ENCODE measurements around the gene ZNF488.

Gene ZNF488

DNA sequence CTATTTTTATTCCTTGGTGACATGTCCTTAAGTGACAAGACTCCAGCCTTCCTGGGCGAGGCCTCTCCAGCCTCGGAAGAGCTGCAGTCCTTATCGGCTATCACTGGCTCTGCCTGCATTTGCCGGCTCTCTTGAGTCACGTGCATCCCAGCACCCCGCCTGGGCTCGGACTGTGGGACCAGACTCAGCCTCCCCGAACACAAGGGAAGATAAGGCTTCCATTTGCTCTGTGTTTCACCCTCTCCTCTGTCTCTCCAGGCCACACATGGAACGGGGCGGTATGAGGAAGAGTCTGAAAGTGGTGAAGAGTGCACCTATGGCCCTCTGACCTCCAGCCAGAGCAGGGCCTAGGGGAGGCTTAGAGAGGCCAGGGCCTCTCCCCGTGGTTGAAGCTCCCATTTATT, 57.2 kb downstream of the ZNF488 start:
- no peak for FAIRE-seq

DNA sequence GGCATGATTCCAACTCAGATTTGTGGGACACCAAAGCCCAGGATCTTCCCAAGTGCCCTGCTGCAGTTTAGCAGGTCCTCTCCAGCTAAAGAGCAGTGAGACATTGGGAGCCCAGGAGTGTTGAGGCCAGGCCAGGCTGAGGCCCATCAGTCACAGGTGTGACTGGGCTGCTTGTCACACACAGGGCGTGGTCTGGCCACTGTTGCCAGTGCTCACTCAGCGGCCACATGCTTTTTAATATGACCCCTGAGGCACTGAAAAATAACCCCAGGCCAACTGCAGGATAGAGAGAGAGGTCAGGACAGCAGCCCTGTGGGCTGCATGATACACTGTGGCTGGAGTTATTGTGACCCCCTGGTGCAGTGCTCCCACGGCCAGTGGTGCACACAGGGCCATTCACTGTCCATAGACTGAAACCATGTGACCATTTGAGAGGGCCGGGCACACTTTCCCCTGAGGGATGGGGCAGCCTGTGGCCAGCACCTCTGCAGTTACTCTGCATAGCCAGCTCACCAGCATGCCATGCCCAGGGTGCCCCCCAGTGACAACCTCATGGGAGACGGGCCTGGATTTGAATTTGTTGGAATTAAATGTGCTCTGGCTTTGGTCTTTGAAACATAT, 57.7 kb downstream of the ZNF488 start:
- no peak for FAIRE-seq

DNA sequence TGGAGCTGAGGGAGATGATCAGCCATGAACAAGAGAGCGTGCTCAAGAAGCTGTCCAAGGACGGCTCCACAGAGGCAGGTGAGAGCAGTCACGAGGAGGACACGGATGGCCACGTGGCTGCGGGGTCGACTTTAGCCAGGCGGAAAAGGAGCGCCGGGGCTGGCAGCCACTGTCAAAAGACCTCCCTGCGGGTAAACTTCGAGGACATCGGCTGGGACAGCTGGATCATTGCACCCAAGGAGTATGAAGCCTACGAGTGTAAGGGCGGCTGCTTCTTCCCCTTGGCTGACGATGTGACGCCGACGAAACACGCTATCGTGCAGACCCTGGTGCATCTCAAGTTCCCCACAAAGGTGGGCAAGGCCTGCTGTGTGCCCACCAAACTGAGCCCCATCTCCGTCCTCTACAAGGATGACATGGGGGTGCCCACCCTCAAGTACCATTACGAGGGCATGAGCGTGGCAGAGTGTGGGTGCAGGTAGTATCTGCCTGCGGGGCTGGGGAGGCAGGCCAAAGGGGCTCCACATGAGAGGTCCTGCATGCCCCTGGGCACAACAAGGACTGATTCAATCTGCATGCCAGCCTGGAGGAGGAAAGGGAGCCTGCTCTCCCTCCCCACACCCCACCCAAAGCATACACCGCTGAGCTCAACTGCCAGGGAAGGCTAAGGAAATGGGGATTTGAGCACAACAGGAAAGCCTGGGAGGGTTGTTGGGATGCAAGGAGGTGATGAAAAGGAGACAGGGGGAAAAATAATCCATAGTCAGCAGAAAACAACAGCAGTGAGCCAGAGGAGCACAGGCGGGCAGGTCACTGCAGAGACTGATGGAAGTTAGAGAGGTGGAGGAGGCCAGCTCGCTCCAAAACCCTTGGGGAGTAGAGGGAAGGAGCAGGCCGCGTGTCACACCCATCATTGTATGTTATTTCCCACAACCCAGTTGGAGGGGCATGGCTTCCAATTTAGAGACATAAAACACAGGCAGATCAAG, 58.5 kb downstream of the ZNF488 start:
- FAIRE-seq, result no peak

DNA sequence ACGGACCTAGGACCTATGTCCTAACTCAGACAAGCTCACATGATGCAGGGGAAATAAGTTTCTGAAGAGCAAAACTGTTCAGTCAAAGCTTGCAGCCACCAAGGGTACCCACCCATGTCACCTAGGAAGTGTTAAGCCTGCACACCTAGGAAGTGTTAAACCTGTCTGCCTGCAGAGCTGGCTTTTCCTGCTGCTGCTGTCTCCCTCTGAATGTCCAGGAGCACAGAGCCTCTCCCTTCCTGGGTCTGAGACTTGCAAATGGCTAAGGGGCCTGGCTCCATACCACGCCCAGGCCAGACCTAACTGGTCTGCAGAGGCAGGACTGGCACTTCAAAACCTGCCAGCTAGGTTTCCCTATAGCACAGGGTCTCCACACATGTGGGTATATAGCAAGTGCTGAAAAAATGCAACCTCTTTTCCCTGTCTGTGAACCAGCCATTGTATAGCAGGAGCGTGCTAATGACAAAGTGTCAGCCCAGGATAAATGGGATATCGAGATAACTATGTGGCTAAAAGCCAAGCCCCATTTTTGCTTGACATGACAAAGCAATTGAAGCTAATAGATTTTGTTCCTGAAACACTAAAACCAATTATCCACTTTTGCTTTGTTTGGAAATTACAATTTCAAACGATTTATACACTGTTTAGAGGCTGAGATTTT, 60.3 kb downstream of the ZNF488 start:
- no peak for FAIRE-seq

DNA sequence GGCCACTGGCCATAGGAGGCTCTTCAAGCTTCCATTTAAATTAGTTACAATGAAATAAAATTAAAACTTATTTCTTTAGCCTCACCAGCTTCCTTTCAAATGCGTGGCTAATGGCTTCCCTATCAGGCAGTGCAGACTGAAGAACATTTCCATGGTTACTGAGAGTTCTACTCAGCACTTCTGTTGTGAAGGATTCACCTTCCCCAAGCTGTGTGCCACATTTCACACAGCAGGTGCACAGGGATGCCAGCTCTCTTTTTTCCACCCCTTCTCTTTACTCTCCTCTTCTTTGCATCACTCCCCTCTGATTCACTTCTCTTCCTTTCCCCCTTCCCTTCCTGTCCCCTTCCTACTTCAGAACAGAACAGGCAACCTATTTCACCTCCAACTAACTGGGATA, 61.0 kb downstream of the ZNF488 start:
- FAIRE-seq, result no peak

DNA sequence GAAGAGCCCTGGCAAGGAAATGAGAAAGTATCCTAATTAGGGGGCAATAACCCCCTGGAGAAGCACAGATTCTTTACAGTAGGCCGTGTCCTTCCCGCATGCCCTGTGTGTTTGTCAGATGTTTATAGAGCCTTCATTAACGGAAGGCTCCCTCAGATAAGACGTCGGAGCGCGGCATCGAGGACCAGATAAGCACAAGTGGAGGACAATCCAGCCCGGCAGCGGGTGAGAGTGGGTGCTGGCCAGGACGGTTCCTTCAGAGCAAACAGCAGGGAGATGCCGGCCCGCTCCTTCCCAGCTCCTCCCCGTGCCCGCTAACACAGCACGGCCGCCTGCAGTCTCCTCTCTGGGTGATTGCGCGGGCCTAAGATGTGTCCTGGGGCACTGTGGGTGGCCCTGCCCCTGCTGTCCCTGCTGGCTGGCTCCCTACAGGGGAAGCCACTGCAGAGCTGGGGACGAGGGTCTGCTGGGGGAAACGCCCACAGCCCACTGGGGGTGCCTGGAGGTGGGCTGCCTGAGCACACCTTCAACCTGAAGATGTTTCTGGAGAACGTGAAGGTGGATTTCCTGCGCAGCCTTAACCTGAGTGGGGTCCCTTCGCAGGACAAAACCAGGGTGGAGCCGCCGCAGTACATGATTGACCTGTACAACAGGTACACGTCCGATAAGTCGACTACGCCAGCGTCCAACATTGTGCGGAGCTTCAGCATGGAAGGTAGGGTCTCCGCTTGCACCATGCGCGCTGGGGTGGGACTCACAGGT, 61.6 kb downstream of the ZNF488 start, which contains the start of gene GDF2:
GDF2 (plus strand) TSS at position 155 of the 762 bp plus-strand sequence; CDS start at position 370, 215 bp downstream.
- FAIRE-seq, result no peak

DNA sequence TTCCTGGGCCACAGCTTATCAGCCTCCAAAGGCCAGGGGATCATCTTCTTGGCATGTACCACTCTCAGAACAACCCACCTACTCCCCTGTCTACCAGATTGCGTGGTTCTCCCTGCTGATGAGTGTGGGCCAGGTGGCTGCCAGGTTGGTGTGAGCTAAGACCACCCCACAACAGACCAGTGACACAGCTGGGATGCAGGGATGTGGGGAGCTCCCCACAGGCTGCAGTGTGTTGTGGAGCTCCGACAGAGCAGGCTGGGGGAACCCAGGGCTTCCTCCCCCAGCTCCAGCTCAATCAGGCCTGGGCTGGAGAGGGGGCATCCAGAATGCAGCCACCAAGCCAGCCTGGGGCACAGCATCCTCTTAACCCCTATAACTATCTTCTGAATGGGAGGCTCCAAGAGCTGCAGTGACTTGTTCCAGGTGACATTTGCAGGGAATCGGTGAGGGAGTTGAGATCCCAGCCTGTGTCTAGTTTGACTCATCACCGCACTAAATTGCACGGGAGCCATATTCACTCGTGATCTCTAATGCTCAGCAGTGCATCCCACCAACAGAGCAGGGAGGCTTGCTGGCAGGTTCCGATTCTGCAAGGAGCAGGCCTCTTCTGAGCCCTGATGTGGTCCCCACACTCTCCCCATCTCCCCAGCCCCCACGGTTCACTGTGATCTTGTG, 62.4 kb downstream of the ZNF488 start:
- FAIRE-seq, result no peak

DNA sequence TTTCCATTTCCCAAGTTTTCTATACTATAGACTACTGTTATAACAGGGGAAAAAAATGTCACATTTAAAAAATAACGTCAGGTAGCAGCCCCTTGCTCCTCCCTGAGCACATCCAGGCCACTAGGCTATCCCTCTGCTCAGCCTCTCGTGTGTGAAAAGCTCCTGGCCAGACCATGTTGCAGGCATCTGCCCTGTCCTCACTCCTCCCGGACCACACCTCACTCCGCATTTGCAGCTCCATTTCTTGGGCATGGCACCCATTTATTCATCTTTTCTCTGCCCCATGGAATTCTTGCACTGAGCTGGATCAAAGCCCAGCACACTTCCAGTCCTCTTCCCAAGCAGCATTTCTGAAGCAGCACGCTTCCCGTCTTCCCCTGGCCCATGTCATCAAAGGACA, 63.3 kb downstream of the ZNF488 start:
- no peak for FAIRE-seq

DNA sequence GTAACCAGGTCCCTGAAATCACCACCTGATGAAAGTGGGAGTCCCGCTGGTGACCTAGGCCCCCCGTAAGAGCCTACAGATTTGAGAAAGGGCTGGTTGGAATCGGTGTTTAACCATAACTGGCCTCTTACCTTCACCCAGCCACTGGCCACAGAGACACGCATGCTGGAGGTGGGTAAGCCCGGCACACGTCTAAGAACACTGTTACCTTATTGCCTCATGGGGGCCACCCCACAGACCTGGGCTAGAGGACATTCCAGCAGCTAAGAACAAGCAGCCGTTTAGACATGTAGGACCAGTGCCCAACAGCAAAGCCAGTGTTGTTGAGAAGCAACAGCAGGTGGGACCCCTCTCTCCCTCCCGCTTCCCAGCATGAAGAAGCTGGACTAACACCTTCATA, 64.3 kb downstream of the ZNF488 start:
- no peak for FAIRE-seq

DNA sequence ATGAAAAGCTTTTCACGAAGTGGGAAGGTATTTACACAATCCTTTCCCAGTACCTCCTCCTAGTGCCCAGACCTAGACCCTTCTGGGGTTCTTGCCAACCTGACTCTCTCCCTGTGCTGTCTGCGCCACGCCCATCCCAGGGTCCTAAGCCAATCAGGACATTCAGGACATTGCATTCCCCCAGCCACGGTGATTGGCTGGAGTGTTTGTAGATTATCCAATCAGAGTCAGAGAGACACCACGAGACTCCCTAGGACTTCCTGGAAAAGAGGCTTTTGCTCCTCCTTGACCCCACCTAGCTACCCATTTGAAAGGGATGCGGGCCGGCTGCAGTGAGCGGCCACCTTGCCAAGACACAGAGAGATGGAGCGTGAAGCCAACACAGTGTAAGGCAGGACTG, 65.4 kb downstream of the ZNF488 start:
- no peak for FAIRE-seq

DNA sequence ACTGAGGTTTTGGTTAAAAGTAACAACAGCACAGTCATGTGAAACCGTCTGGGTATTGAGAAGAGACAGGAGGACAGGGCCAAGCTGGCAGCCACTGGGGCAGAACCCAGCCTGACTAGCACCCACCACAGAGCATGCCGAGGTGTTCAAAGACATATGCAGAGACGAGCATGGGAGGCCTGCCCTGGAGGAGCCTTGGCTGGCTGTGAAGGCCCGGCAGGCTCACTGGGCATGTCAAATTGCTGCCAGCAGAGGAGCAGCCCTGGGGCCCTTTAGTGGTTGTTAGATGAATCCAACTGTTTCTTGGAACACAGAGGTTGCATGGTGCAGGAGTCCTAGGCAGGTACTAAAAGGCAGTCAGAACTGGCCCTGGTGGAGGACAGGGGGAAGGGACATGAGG, 66.8 kb downstream of the ZNF488 start:
- no peak for FAIRE-seq

DNA sequence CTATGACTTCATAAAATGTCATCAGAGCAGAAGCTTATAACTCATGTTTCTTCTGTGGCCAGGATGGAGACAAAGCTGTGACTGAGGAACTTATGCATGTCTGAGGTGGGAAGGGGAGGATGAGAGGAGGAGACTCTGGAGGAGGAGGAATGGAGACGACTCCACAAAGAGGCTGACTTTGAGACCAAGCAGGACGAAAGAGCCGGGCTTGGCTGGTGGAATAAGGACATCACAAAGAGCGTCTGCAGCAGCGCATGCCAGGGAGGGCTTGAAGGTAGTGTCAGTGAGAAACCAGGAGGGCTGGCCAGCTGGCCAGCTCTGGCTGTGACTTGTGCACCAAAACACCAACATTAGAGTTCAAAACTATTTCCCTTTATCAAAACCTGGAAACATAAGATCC, 68.0 kb downstream of the ZNF488 start:
- FAIRE-seq, result no peak
